H1 (cell line): ENCODE data around the gene GFI1B. TPM values are rescaled to one million over a fixed set of nuclear protein-coding genes. Genes with fewer than 3 reads are reported as not detected.

Experiments used
- CTCF ChIA-PET: fragments of 300-600 bp; sonication (Branson Sonifier 250); formaldehyde crosslinking; loops from one replicate; lab custom pipeline; 2021; ENCODE audit not compliant: partially characterized antibody; lab: Charles Lee
- POLR2A ChIA-PET: fragments of 300-600 bp; sonication (Branson Sonifier 250); formaldehyde crosslinking; loops from one replicate; lab custom pipeline; 2021; ENCODE audit warnings: inconsistent platforms; ENCODE audit not compliant: partially characterized antibody; lab: Charles Lee
- DNase-seq, 2 experiments: peaks; one replicate each; pipeline versions ENCODE4 v3.0.0 to v3.0.0-alpha.2; 2010 to 2022; ENCODE audit warnings: low spot score in 2 of 2, low read depth in 1 of 2, mixed read lengths in 1 of 2
- FAIRE-seq: peaks from 2 replicates; lab custom pipeline; 2011; peaks lifted over from hg19 to GRCh38; lab: Jason Lieb, UNC
- H2AFZ ChIP-seq: 2 replicates; pipeline ENCODE4 v1.8.1; 2012; ENCODE audit warnings: low read length, inconsistent platforms
- H2AK5ac ChIP-seq: 2 replicates; pipeline ENCODE4 v1.6.1; 2013; ENCODE audit warnings: low read depth, low read length
- H2BK120ac ChIP-seq: replicated peaks from 2 replicates; pipeline ENCODE3; 2013; ENCODE audit warnings: low read depth, low read length, inconsistent platforms
- H2BK12ac ChIP-seq: 2 replicates; pipeline ENCODE4 v1.6.1; 2013; ENCODE audit warnings: low read depth, low read length
- H2BK15ac ChIP-seq: 2 replicates; pipeline ENCODE4 v1.6.1; 2013; ENCODE audit warnings: low read length
- H2BK20ac ChIP-seq: 2 replicates; pipeline ENCODE4 v1.6.1; 2013; ENCODE audit warnings: low read length
- H2BK5ac ChIP-seq: 2 replicates; pipeline ENCODE4 v1.6.1; 2013; ENCODE audit warnings: low read depth, low read length
- H3K14ac ChIP-seq: 2 replicates; pipeline ENCODE4 v1.6.1; 2013; ENCODE audit warnings: inconsistent platforms; ENCODE audit not compliant: insufficient read length
- H3K18ac ChIP-seq: 2 replicates; pipeline ENCODE4 v1.6.1; 2013; ENCODE audit warnings: low read length; ENCODE audit errors: extremely low read depth
- H3K23ac ChIP-seq: 2 replicates; pipeline ENCODE4 v1.6.1; 2013; ENCODE audit warnings: inconsistent platforms; ENCODE audit not compliant: insufficient read length
- H3K23me2 ChIP-seq: 2 replicates; pipeline ENCODE4 v1.6.1; 2013; ENCODE audit warnings: low read depth, low read length
- H3K27ac ChIP-seq: 2 replicates; pipeline ENCODE4 v1.6.1; 2011; ENCODE audit warnings: low read depth, low read length, inconsistent platforms
- H3K27me3 ChIP-seq, 4 experiments: replicated peaks in 1 of 4; 1 replicate in 1 of 4; 2 replicates in 3 of 4; pipeline versions ENCODE4 v1.6.1 to v1.8.1; 2011 to 2013; ENCODE audit warnings: low read length in 3 of 4, mild to moderate bottlenecking in 3 of 4, inconsistent platforms in 2 of 4, mixed read lengths in 2 of 4, moderate library complexity in 1 of 4; ENCODE audit not compliant: control insufficient read depth in 3 of 4, insufficient read depth in 3 of 4; ENCODE audit errors: extremely low read depth in 1 of 4
- H3K36me3 ChIP-seq, 4 experiments: 2 replicates each; pipeline versions ENCODE4 v1.6.1 to v1.8.1; 2011 to 2013; ENCODE audit warnings: mild to moderate bottlenecking in 4 of 4, low read length in 3 of 4, moderate library complexity in 2 of 4, control low read depth in 1 of 4, inconsistent platforms in 1 of 4; ENCODE audit not compliant: insufficient read depth in 4 of 4, control insufficient read depth in 2 of 4
- H3K4ac ChIP-seq: replicated peaks from 2 replicates; pipeline ENCODE3; 2013; ENCODE audit warnings: low read length, low read depth, mixed read lengths, inconsistent platforms; ENCODE audit not compliant: insufficient read length
- H3K4me1 ChIP-seq, 4 experiments: replicated peaks in 1 of 4; 1 replicate in 1 of 4; 2 replicates in 3 of 4; pipeline versions ENCODE4 v1.6.1 to v1.8.1; 2011 to 2013; ENCODE audit warnings: low read length in 3 of 4, inconsistent platforms in 2 of 4, mixed read lengths in 1 of 4; ENCODE audit not compliant: insufficient read depth in 4 of 4, control insufficient read depth in 3 of 4
- H3K4me2 ChIP-seq, 2 experiments: 2 replicates each; pipeline versions ENCODE4 v1.6.1 to v1.8.1; 2011 to 2013; ENCODE audit warnings: low read depth in 2 of 2, low read length in 2 of 2, control low read depth in 1 of 2, inconsistent platforms in 1 of 2, mild to moderate bottlenecking in 1 of 2; ENCODE audit not compliant: insufficient read depth in 1 of 2
- H3K4me3 ChIP-seq, 4 experiments: fragments of 200-600, 300-600 bp in 1 of 4; sonication (generic), shearing (Covaris generic), sonication (Bioruptor Twin) in 1 of 4; 2 replicates each; pipeline versions ENCODE4 v1.5.1 to v1.8.1; 2011 to 2016; ENCODE audit warnings: low read length in 4 of 4, low read depth in 3 of 4, control low read depth in 2 of 4, inconsistent platforms in 2 of 4, mild to moderate bottlenecking in 2 of 4, mixed read lengths in 1 of 4, moderate library complexity in 1 of 4; ENCODE audit not compliant: insufficient read depth in 2 of 4; ENCODE audit errors: extremely low read depth in 1 of 4
- H3K56ac ChIP-seq: replicated peaks from 2 replicates; pipeline ENCODE3; 2013; ENCODE audit warnings: low read depth, mild to moderate bottlenecking, mixed read lengths, low read length, inconsistent platforms; ENCODE audit not compliant: insufficient read length
- H3K79me1 ChIP-seq: 2 replicates; pipeline ENCODE4 v1.6.1; 2013; ENCODE audit warnings: low read depth, low read length, control low read depth
- H3K79me2 ChIP-seq, 2 experiments: 2 replicates each; pipeline versions ENCODE4 v1.6.1 to v1.8.1; 2012 to 2013; ENCODE audit warnings: low read length in 2 of 2, mild to moderate bottlenecking in 2 of 2, inconsistent platforms in 1 of 2; ENCODE audit not compliant: insufficient read depth in 2 of 2, control insufficient read depth in 1 of 2
- H3K9ac ChIP-seq, 4 experiments: replicated peaks in 1 of 4; 1 replicate in 1 of 4; 2 replicates in 3 of 4; pipeline versions ENCODE4 v1.6.1 to v1.8.1; 2011 to 2013; ENCODE audit warnings: low read depth in 3 of 4, low read length in 3 of 4, control low read depth in 2 of 4, mild to moderate bottlenecking in 2 of 4, moderate library complexity in 2 of 4, inconsistent platforms in 1 of 4; ENCODE audit errors: extremely low read depth in 1 of 4
- H3K9me3 ChIP-seq, 2 experiments: 2 replicates each; pipeline versions ENCODE4 v1.6.1 to v1.8.1; 2012 to 2013; ENCODE audit warnings: mild to moderate bottlenecking in 2 of 2, moderate library complexity in 2 of 2, control low read depth in 1 of 2, inconsistent platforms in 1 of 2, low read depth in 1 of 2, low read length in 1 of 2, mixed read lengths in 1 of 2; ENCODE audit not compliant: insufficient read depth in 2 of 2
- H4K20me1 ChIP-seq, 2 experiments: replicated peaks in 1 of 2; 2 replicates each; pipeline versions ENCODE3 to v1.8.1; 2011 to 2013; ENCODE audit warnings: inconsistent platforms in 2 of 2, low read length in 2 of 2, mild to moderate bottlenecking in 1 of 2; ENCODE audit not compliant: insufficient read depth in 2 of 2, control insufficient read depth in 1 of 2
- H4K5ac ChIP-seq: 2 replicates; pipeline ENCODE4 v1.6.1; 2013; ENCODE audit warnings: low read length, low read depth, mixed read lengths, inconsistent platforms; ENCODE audit not compliant: insufficient read length
- H4K8ac ChIP-seq: 2 replicates; pipeline ENCODE4 v1.8.0; 2013; ENCODE audit warnings: mild to moderate bottlenecking, moderate library complexity, low read length, inconsistent platforms; ENCODE audit not compliant: insufficient read depth; ENCODE audit errors: extremely low read depth
- H4K91ac ChIP-seq: replicated peaks from 2 replicates; pipeline ENCODE3; 2013; ENCODE audit warnings: low read length, mixed read lengths, inconsistent platforms; ENCODE audit not compliant: insufficient read length
- RBBP5 ChIP-seq: IDR thresholded peaks from 2 replicates; pipeline ENCODE4 v1.7.1; 2012; ENCODE audit warnings: low read depth, mild to moderate bottlenecking, inconsistent platforms, low read length, moderate library complexity, borderline replicate concordance
- WGBS, 2 experiments: shearing (Covaris generic) in 1 of 2; methylation state at CpG; one replicate each; pipeline versions ENCODE4 v1.1.6 to v1.1.7; 2013 to 2015; ENCODE audit warnings: low lambda C conversion rate in 2 of 2, mixed read lengths in 2 of 2, inconsistent platforms in 1 of 2, low coverage in 1 of 2, missing lambda C conversion rate in 1 of 2; ENCODE audit not compliant: insufficient replicate concordance in 2 of 2, insufficient coverage in 1 of 2, insufficient read length in 1 of 2; ENCODE audit errors: extremely low coverage in 1 of 2, missing lambda C conversion rate in 1 of 2; 5-methylcytosine and 5-hydroxymethylcytosine counted together
- polyA plus RNA-seq, 7 experiments: library from polyadenylated mRNA; depleted of rRNA in 3 of 7; stranded (reverse) in 5 of 7; unstranded in 2 of 7; fragments of >200 nt in 5 of 7; fragments of 200-250 nt in 2 of 7; gene quantifications; 1 replicate in 5 of 7; 2 replicates in 1 of 7; 4 replicates in 1 of 7; pipeline versions ENCODE4 v1.2.1 to v1.2.3, GENCODE V29; 2011 to 2013; ENCODE audit warnings: missing spikeins in 2 of 7, mixed read lengths in 2 of 7
- total RNA-seq: library from RNA; stranded (reverse); fragmentation: NEBNext Ultra II Directional; extraction: Animal tissue kit (Norgen Biotek cat#: 25700); gene quantifications from 2 replicates; pipeline ENCODE4 v1.2.1, GENCODE V29; 2021

Gene GFI1B
- total and polyA plus RNA-seq, 2 of the 8 experiments (the other 6 are each of a cell fraction or from before 2014, with no cell fraction given) = 0.09 to 0.11 TPM

DNA sequence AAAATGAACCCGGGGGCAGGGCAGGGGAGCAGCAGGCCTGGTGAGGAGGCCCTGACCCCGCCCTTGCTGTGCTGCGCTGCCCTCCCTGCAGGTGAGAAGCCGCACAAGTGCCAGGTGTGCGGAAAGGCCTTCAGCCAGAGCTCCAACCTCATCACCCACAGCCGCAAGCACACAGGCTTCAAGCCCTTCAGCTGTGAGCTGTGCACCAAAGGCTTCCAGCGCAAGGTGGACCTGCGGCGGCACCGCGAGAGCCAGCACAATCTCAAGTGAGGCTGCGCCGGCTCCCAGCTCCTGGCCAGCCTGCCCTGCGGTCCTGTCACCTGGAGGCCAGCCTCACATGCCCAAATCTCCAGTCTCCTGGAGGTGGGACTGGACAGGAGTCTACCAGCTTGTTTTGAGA, 12.3 kb downstream of the GFI1B start:
- DNase-seq = no peak
- CTCF ChIA-PET = interaction anchor here (1.2 to 2.1 kb wide), 5 partner anchors 10 to 50 kb away, joined by 4 to 11 read pairs (median 5); partner anchors contain the start of gene GFI1B
- TF ChIP-seq RBBP5 = no peak

More for the DNA sequence above, 12.3 kb downstream of the GFI1B start:
- Histone ChIP-seq H3K23me2 (no peaks in the 10 kb centered on the region), H2BK120ac (no peak overlapping the region), H3K79me2 (no peaks in the 10 kb centered on the region), H4K20me1 (no peaks in the 10 kb centered on the region), H3K36me3 (no peaks in the 10 kb centered on the region), H4K8ac (no peak overlapping the region), H3K9me3 (no peaks in the 10 kb centered on the region), H3K4me1 (peaks cover 0 to 14% (median 6%) of the 10 kb centered on the region in 4 experiments; a peak in 5 of 7 replicates), H2AK5ac (no peak overlapping the region), H3K27ac (no peak overlapping the region), H4K91ac (no peak overlapping the region), H2BK15ac (no peak overlapping the region), H3K79me1 (no peaks in the 10 kb centered on the region), H3K18ac (no peak overlapping the region), H2BK20ac (no peak overlapping the region), H2BK12ac (peak overlapping the region; percentile 10; the same call in 1 of the 2 replicates), H3K23ac (no peak overlapping the region), H2AFZ (no peak overlapping the region), H3K14ac (no peak overlapping the region), H3K4me2 (no peak overlapping the region), H3K9ac (no peak overlapping the region), H2BK5ac (no peak overlapping the region), H3K56ac (no peak overlapping the region), H3K4ac (no peak overlapping the region), H4K5ac (no peak overlapping the region), H3K4me3 (no peak overlapping the region), H3K27me3 (peaks cover 0 to 5% (median 0%) of the 10 kb centered on the region in 4 experiments; a peak in 2 of 7 replicates)
- 92% methylated on average over 14 of the region's 14 CpGs; no CpG with 5 or more reads in 1 of the 2 experiments for WGBS, 2 experiments
- POLR2A ChIA-PET = no interaction called here
- FAIRE-seq = no peak
